Spinal cord (tissue), 10 donors: ENCODE measurements around the gene MIA2. TPM values are rescaled to one million over a fixed set of nuclear protein-coding genes. Genes with fewer than 3 reads are reported as not detected.
A peak's percentile ranks its signal among the peaks of the same experiment; 100 is the strongest.
"Not testable (repeated sequence)": the region's sequence is repeated elsewhere in the genome, so short reads cannot be mapped to it uniquely, and the experiment has no call there.

ENCODE experiments used
- DNase-seq, 6 donors: peaks; one replicate each; pipeline versions ENCODE4 v3.0.0 to v3.0.0-alpha.2; 2013 to 2015; ENCODE audit warnings: low spot score in 6 of 6, low read depth in 4 of 6
- H3K27ac ChIP-seq: one replicate; pipeline ENCODE4 v1.5.1; 2013; ENCODE audit warnings: low read depth, low read length, control low read depth
- H3K27me3 ChIP-seq: one replicate; pipeline ENCODE4 v1.6.1; 2013; ENCODE audit warnings: low read length; ENCODE audit not compliant: control insufficient read depth, insufficient read depth
- H3K36me3 ChIP-seq: one replicate; pipeline ENCODE4 v1.6.1; 2013; ENCODE audit warnings: low read length; ENCODE audit not compliant: control insufficient read depth, insufficient read depth
- H3K4me1 ChIP-seq: one replicate; pipeline ENCODE4 v1.6.1; 2013; ENCODE audit warnings: low read length; ENCODE audit not compliant: control insufficient read depth, insufficient read depth
- H3K4me3 ChIP-seq: one replicate; pipeline ENCODE4 v1.5.1; 2013; ENCODE audit warnings: low read depth, low read length, control low read depth
- H3K9me3 ChIP-seq: one replicate; pipeline ENCODE4 v1.6.1; 2013; ENCODE audit warnings: low read length; ENCODE audit not compliant: control insufficient read depth, insufficient read depth
- WGBS: methylation state at CpG from one replicate; pipeline ENCODE4 v1.1.5; 2013; ENCODE audit warnings: missing lambda C conversion rate; ENCODE audit not compliant: insufficient coverage; 5-methylcytosine and 5-hydroxymethylcytosine counted together
- polyA plus RNA-seq, 2 donors: library from polyadenylated mRNA; unstranded; fragments of 120-200 nt; gene quantifications; one replicate each; pipeline ENCODE4 v1.2.1, GENCODE V29; 2013; ENCODE audit not compliant: insufficient read length in 2 of 2
- total RNA-seq, 2 donors: library from RNA; depleted of rRNA in 1 of 2; stranded (reverse); fragments of 120-200 nt in 1 of 2; fragments of >200 nt in 1 of 2; gene quantifications; one replicate each; pipeline versions ENCODE4 v1.2.3 to v1.2.4, GENCODE V29; 2013 to 2014
- donor health status: healthy.

MIA2 gene
- total and polyA plus RNA-seq, 4 donors, result 14.2 to 31.1 (median 24.4) TPM

- Histone ChIP-seq H3K4me1 (no peaks in the 10 kb centered on the region), H3K4me3 (no peak overlapping the region), H3K27ac (no peak overlapping the region), H3K27me3 (no peaks in the 10 kb centered on the region), H3K36me3 (no peaks in the 10 kb centered on the region), H3K9me3 (no peaks in the 10 kb centered on the region)
- 100% methylated on average over 4 of the region's 9 CpGs for WGBS
- DNase-seq, result no peak
Measured at GRCh38 chr14:39351708-39352107, 118.0 kb downstream of the MIA2 start.

GRCh38 chr14:39359069-39359468, 125.4 kb downstream of the MIA2 start:
- not testable (repeated sequence) for H3K4me1 ChIP-seq, H3K27me3 ChIP-seq, DNase-seq, H3K9me3 ChIP-seq, H3K36me3 ChIP-seq, H3K4me3 ChIP-seq, H3K27ac ChIP-seq
- WGBS, result 95% methylated on average over 5 of the region's 10 CpGs

GRCh38 chr14:39360316-39360715, 126.6 kb downstream of the MIA2 start:
- Histone ChIP-seq H3K27me3 (no peaks in the 10 kb centered on the region), H3K36me3 (no peaks in the 10 kb centered on the region), H3K4me3 (no peak overlapping the region), H3K9me3 (peaks cover 2% of the 10 kb centered on the region), H3K4me1 (no peaks in the 10 kb centered on the region), H3K27ac (no peak overlapping the region)
- DNase-seq, result no peak

GRCh38 chr14:39361556-39361955, 127.8 kb downstream of the MIA2 start:
- not testable (repeated sequence) for DNase-seq, H3K27ac ChIP-seq, H3K9me3 ChIP-seq, H3K4me3 ChIP-seq, H3K27me3 ChIP-seq, H3K4me1 ChIP-seq, H3K36me3 ChIP-seq
- 94% methylated on average over 4 of the region's 5 CpGs for WGBS

- Histone ChIP-seq H3K36me3 (no peaks in the 10 kb centered on the region), H3K4me1 (no peaks in the 10 kb centered on the region), H3K4me3 (no peak overlapping the region), H3K9me3 (peaks cover 2% of the 10 kb centered on the region), H3K27ac (no peak overlapping the region), H3K27me3 (no peaks in the 10 kb centered on the region)
- DNase-seq, result no peak
- no CpG with 5 or more reads among the region's 1 CpG for WGBS
Measured at GRCh38 chr14:39364509-39364908, 130.8 kb downstream of the MIA2 start.

- Histone ChIP-seq H3K4me1 (no peaks in the 10 kb centered on the region), H3K27ac (no peak overlapping the region), H3K27me3 (no peaks in the 10 kb centered on the region), H3K4me3 (no peak overlapping the region), H3K9me3 (peaks cover 2% of the 10 kb centered on the region), H3K36me3 (peaks cover under 1% of the 10 kb centered on the region)
- DNase-seq, result no peak
- WGBS, result 100% methylated on average over 1 of the region's 1 CpG
Measured at GRCh38 chr14:39365354-39365753, 131.6 kb downstream of the MIA2 start.

GRCh38 chr14:39366460-39367386, 133.0 kb downstream of the MIA2 start:
- no peak for DNase-seq
- Histone ChIP-seq H3K9me3 (peaks cover 2% of the 10 kb centered on the region), H3K27ac (no peak overlapping the region), H3K27me3 (no peaks in the 10 kb centered on the region), H3K4me1 (no peaks in the 10 kb centered on the region), H3K36me3 (peaks cover 3% of the 10 kb centered on the region), H3K4me3 (no peak overlapping the region)
- 97% methylated on average over 10 of the region's 10 CpGs for WGBS

- no peak overlapping the region for H3K27ac ChIP-seq
- peaks cover 3% of the 10 kb centered on the region for H3K36me3 ChIP-seq
- 75% methylated on average over 2 of the region's 2 CpGs for WGBS
- no peaks in the 10 kb centered on the region for H3K4me1 ChIP-seq
- H3K27me3 ChIP-seq, result no peaks in the 10 kb centered on the region
- no peak overlapping the region for H3K4me3 ChIP-seq
- DNase-seq, result no peak
- peaks cover 2% of the 10 kb centered on the region for H3K9me3 ChIP-seq
Measured at GRCh38 chr14:39367387-39367751, 133.7 kb downstream of the MIA2 start.

GRCh38 chr14:39368261-39368959, 134.7 kb downstream of the MIA2 start:
- no peaks in the 10 kb centered on the region for H3K4me1 ChIP-seq
- H3K27me3 ChIP-seq, result no peaks in the 10 kb centered on the region
- peak in 5 of 6 donors; percentile 20 to 87 (median 45) for DNase-seq
- whole genome bisulfite sequencing, result 20% methylated on average over 1 of the region's 4 CpGs
- H3K4me3 ChIP-seq, result no peak overlapping the region
- H3K27ac ChIP-seq, result no peak overlapping the region
- peaks cover 3% of the 10 kb centered on the region for H3K36me3 ChIP-seq
- H3K9me3 ChIP-seq, result peaks cover 2% of the 10 kb centered on the region

- DNase-seq, result no peak
- no peaks in the 10 kb centered on the region for H3K9me3 ChIP-seq
- 100% methylated on average over 1 of the region's 2 CpGs for whole genome bisulfite sequencing
- H3K27me3 ChIP-seq, result no peaks in the 10 kb centered on the region
- H3K36me3 ChIP-seq, result peaks cover 3% of the 10 kb centered on the region
- H3K4me3 ChIP-seq, result no peak overlapping the region
- H3K4me1 ChIP-seq, result no peaks in the 10 kb centered on the region
- H3K27ac ChIP-seq, result no peak overlapping the region
Measured at GRCh38 chr14:39369029-39369428, 135.3 kb downstream of the MIA2 start.
